Activated CD8-positive, alpha-beta memory T cell treated with anti-CD3 and anti-CD28 coated beads for 36 hours (primary cell): ENCODE data around the gene RBL2. TPM values are rescaled to one million over a fixed set of nuclear protein-coding genes. Genes with fewer than 3 reads are reported as not detected.

Experiments
- CTCF ChIA-PET: fragments of 350-600 bp; sonication (Branson Sonifier 250); formaldehyde crosslinking; loops from one replicate; lab custom pipeline; 2021; ENCODE audit warnings: antibody characterized with exemption; lab: Charles Lee
- POLR2A ChIA-PET: fragments of 350-600 bp; sonication (Branson Sonifier 250); formaldehyde crosslinking; loops from one replicate; lab custom pipeline; 2021; ENCODE audit warnings: antibody characterized with exemption; lab: Charles Lee
- total RNA-seq, 2 experiments: library from RNA; stranded (reverse); gene quantifications; one replicate each; pipeline ENCODE4 v1.2.3, GENCODE V29; 2021

RBL2 gene
- total RNA-seq, 2 experiments from 2014 or later, result 47.0 to 49.6 TPM

GRCh38 chr16:53435066-53435688 is 906 bp downstream of the RBL2 start:
- CTCF ChIA-PET, result interaction anchor here (1.7 to 1.8 kb wide), 2 partner anchors 20 to 22 kb away, joined by 4 read pairs; no protein-coding TSS in a partner anchor

GRCh38 chr16:53440125-53440524 is 5.9 kb downstream of the RBL2 start:
- POLR2A ChIA-PET, result interaction anchor here (1.0 kb wide), 1 partner anchor 62 kb away, joined by 4 read pairs; no protein-coding TSS in a partner anchor
- CTCF ChIA-PET, result interaction anchor here (0.7 kb wide), 1 partner anchor 78 kb away, joined by 3 read pairs; no protein-coding TSS in a partner anchor

More at GRCh38 chr16:53435066-53435688, 906 bp downstream of the RBL2 start:
- POLR2A ChIA-PET, result interaction anchor here (1.0 to 3.2 kb wide), 4 partner anchors 10 to 380 kb away, joined by 3 to 20 read pairs (median 8); partner anchors contain the start of genes AKTIP and CHD9

- ChIA-PET CTCF (no interaction called here), POLR2A (interaction anchor here (1.8 kb wide), 1 partner anchor 9 kb away, joined by 10 read pairs; no protein-coding TSS in a partner anchor)
These were observed 11.3 kb downstream of the RBL2 start for GRCh38 chr16:53445534-53445933.

- ChIA-PET CTCF (no interaction called here), POLR2A (interaction anchor here (1.8 kb wide), 1 partner anchor 10 kb away, joined by 10 read pairs; no protein-coding TSS in a partner anchor)
These were observed 11.8 kb downstream of the RBL2 start for GRCh38 chr16:53446090-53446489.

- CTCF ChIA-PET, result interaction anchor here (1.2 kb wide), 1 partner anchor 14 kb away, joined by 4 read pairs; no protein-coding TSS in a partner anchor
- POLR2A ChIA-PET, result no interaction called here
These were observed 15.7 kb downstream of the RBL2 start for GRCh38 chr16:53449816-53450517.

GRCh38 chr16:53453928-53454327 is 19.7 kb downstream of the RBL2 start:
- POLR2A ChIA-PET, result no interaction called here
- CTCF ChIA-PET, result interaction anchor here (0.5 to 1.2 kb wide), 2 partner anchors 15 to 50 kb away, joined by 3 to 5 read pairs; no protein-coding TSS in a partner anchor

GRCh38 chr16:53456625-53457024 is 22.4 kb downstream of the RBL2 start:
- ChIA-PET POLR2A (interaction anchor here (1.2 to 1.5 kb wide), 3 partner anchors 22 to 79 kb away, joined by 5 to 6 read pairs (median 6); partner anchors contain the start of gene RBL2), CTCF (no interaction called here)

GRCh38 chr16:53457670-53458069 is 23.4 kb downstream of the RBL2 start:
- CTCF ChIA-PET, result interaction anchor here (0.7 to 1.2 kb wide), 3 partner anchors 10 to 403 kb away, joined by 3 to 4 read pairs (median 4); partner anchors contain the start of genes CHD9 and RBL2

GRCh38 chr16:53458635-53459034 is 24.4 kb downstream of the RBL2 start:
- ChIA-PET CTCF (no interaction called here), POLR2A (no interaction called here)

More at GRCh38 chr16:53457670-53458069, 23.4 kb downstream of the RBL2 start:
- POLR2A ChIA-PET, result interaction anchor here (1.4 to 1.5 kb wide), 2 partner anchors 23 to 41 kb away, joined by 6 read pairs; partner anchors contain the start of gene RBL2

GRCh38 chr16:53465606-53466280 is 31.5 kb downstream of the RBL2 start:
- CTCF ChIA-PET, result interaction anchor here (1.0 kb wide), 1 partner anchor 34 kb away, joined by 3 read pairs; no protein-coding TSS in a partner anchor
- POLR2A ChIA-PET, result no interaction called here

GRCh38 chr16:53476867-53477266 is 42.6 kb downstream of the RBL2 start:
- ChIA-PET POLR2A (no interaction called here), CTCF (no interaction called here)

GRCh38 chr16:53478965-53479364 is 44.7 kb downstream of the RBL2 start:
- ChIA-PET CTCF (no interaction called here), POLR2A (no interaction called here)

- POLR2A ChIA-PET, result no interaction called here
- CTCF ChIA-PET, result interaction anchor here (1.8 kb wide), 1 partner anchor 14 kb away, joined by 5 read pairs; no protein-coding TSS in a partner anchor
These were observed 46.1 kb downstream of the RBL2 start for GRCh38 chr16:53480394-53480793.

- ChIA-PET POLR2A (no interaction called here), CTCF (no interaction called here)
These were observed 47.9 kb downstream of the RBL2 start for GRCh38 chr16:53482123-53482522.

GRCh38 chr16:53484542-53484941 is 50.3 kb downstream of the RBL2 start:
- CTCF ChIA-PET, result no interaction called here
- POLR2A ChIA-PET, result no interaction called here

GRCh38 chr16:53486230-53486629 is 52.0 kb downstream of the RBL2 start:
- CTCF ChIA-PET, result no interaction called here

GRCh38 chr16:53489755-53490154 is 55.5 kb downstream of the RBL2 start:
- ChIA-PET POLR2A (interaction anchor here (1.1 kb wide), 1 partner anchor 13 kb away, joined by 3 read pairs; the partner anchor contains the start of gene AKTIP), CTCF (no interaction called here)

More at GRCh38 chr16:53486230-53486629, 52.0 kb downstream of the RBL2 start:
- POLR2A ChIA-PET, result no interaction called here

- CTCF ChIA-PET, result no interaction called here
- POLR2A ChIA-PET, result no interaction called here
These were observed 58.2 kb downstream of the RBL2 start for GRCh38 chr16:53492503-53492902.

GRCh38 chr16:53494636-53495035 is 60.4 kb downstream of the RBL2 start:
- ChIA-PET CTCF (interaction anchor here (0.9 to 1.1 kb wide), 2 partner anchors 14 to 16 kb away, joined by 3 to 5 read pairs; no protein-coding TSS in a partner anchor), POLR2A (no interaction called here)
